Suppressor macrophage treated with lipopolysaccharide for 1 hour (primary cell): Measurements from ENCODE around the gene LDLRAD4.

Experiments
- DNase-seq, 3 donors: peaks; one replicate each; pipeline ENCODE4 v3.0.0-alpha.2; 2020 to 2022

The LDLRAD4 gene

GRCh38 chr18:13206301-13206700, 12.3 kb upstream of the LDLRAD4 start:
- no peak for DNase-seq

GRCh38 chr18:13207294-13207693, 11.3 kb upstream of the LDLRAD4 start:
- no peak for DNase-seq

GRCh38 chr18:13211534-13211933, 7.0 kb upstream of the LDLRAD4 start:
- peak; percentile 52 to 76 (median 67) for DNase-seq

- no peak for DNase-seq
These were observed 5.3 kb upstream of the LDLRAD4 start for GRCh38 chr18:13213036-13213795.

- peak; percentile 53 to 79 (median 73) for DNase-seq
These were observed 4.0 kb upstream of the LDLRAD4 start for GRCh38 chr18:13214609-13215008.

GRCh38 chr18:13216092-13216582, 2.4 kb upstream of the LDLRAD4 start:
- peak; percentile 85 to 95 (median 91) for DNase-seq

- DNase-seq, result peak; percentile 45 to 77 (median 63)
These were observed 1.7 kb upstream of the LDLRAD4 start for GRCh38 chr18:13216711-13217465.

- peak; percentile 71 to 89 (median 73) for DNase-seq
These were observed 1.0 kb upstream of the LDLRAD4 start for GRCh38 chr18:13217466-13217961.

- peak; percentile 32 to 61 (median 36) for DNase-seq
These were observed 591 bp upstream of the LDLRAD4 start for GRCh38 chr18:13217971-13218367.

GRCh38 chr18:13218997-13219396, 437 bp downstream of the LDLRAD4 start:
- DNase-seq, result no peak

GRCh38 chr18:13219593-13220159, 1.1 kb downstream of the LDLRAD4 start:
- peak in 1 of 3 donors; percentile 20 for DNase-seq

GRCh38 chr18:13220361-13220991, 1.9 kb downstream of the LDLRAD4 start:
- no peak for DNase-seq

GRCh38 chr18:13221869-13222855, 3.6 kb downstream of the LDLRAD4 start:
- peak; percentile 46 to 60 (median 55) for DNase-seq

- no peak for DNase-seq
These were observed 4.3 kb downstream of the LDLRAD4 start for GRCh38 chr18:13222856-13223281.

- DNase-seq, result no peak
These were observed 5.0 kb downstream of the LDLRAD4 start for GRCh38 chr18:13223311-13224143.

GRCh38 chr18:13225261-13225660, 6.7 kb downstream of the LDLRAD4 start:
- DNase-seq, result no peak

GRCh38 chr18:13226533-13227144, 8.1 kb downstream of the LDLRAD4 start:
- DNase-seq, result no peak

GRCh38 chr18:13227910-13228309, 9.3 kb downstream of the LDLRAD4 start:
- no peak for DNase-seq

GRCh38 chr18:13229001-13229671, 10.6 kb downstream of the LDLRAD4 start:
- no peak for DNase-seq

- no peak for DNase-seq
These were observed 12.6 kb downstream of the LDLRAD4 start for GRCh38 chr18:13231151-13231550.
